ENCODE results near the gene RCAN1. TPM values are rescaled to one million over a fixed set of nuclear protein-coding genes. Genes with fewer than 3 reads are reported as not detected.
"Not testable (repeated sequence)": the region's sequence is repeated elsewhere in the genome, so short reads cannot be mapped to it uniquely, and the experiment has no call there.

Gene RCAN1
- total RNA-seq, 1 experiment from 2014 or later: 14.4 TPM

DNA sequence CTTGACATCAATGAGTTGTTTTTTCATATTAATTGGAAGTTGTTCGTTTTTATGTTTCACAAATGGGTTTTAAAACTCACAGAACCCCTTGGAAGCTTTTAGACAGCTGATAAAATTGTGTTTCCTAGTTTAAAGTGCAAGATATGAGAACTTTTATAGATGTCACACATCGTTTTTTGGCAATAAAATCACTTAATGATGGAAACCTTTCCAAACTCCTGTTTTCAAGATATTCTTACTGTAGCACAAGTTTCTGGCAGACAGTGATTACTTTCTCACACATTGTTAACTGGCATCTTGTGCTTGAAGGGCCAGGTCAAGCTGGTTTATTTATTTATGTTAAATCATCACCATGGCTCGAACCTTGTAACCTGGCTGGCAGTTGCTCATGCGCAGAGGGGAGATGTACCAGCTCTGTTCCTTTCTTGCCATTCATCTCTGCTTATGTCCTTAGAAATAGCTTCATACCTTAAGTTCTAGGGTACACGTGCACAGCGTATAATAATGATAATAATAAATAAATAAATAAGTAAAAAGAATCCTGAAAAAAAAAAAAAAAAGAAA, 10.2 kb upstream of the RCAN1 start:
- in situ Hi-C loops (cut with HindIII; ENCODE audit: low sequenced_read_pairs): no loop called here
- no peak for DNase-seq (ENCODE audit: low spot score)

- in situ Hi-C loops (cut with HindIII; ENCODE audit: low sequenced_read_pairs): no loop called here
- DNase-seq (ENCODE audit: low spot score): no peak
These were observed 8.6 kb upstream of the RCAN1 start for GRCh38 chr21:34623516-34623915.

DNA sequence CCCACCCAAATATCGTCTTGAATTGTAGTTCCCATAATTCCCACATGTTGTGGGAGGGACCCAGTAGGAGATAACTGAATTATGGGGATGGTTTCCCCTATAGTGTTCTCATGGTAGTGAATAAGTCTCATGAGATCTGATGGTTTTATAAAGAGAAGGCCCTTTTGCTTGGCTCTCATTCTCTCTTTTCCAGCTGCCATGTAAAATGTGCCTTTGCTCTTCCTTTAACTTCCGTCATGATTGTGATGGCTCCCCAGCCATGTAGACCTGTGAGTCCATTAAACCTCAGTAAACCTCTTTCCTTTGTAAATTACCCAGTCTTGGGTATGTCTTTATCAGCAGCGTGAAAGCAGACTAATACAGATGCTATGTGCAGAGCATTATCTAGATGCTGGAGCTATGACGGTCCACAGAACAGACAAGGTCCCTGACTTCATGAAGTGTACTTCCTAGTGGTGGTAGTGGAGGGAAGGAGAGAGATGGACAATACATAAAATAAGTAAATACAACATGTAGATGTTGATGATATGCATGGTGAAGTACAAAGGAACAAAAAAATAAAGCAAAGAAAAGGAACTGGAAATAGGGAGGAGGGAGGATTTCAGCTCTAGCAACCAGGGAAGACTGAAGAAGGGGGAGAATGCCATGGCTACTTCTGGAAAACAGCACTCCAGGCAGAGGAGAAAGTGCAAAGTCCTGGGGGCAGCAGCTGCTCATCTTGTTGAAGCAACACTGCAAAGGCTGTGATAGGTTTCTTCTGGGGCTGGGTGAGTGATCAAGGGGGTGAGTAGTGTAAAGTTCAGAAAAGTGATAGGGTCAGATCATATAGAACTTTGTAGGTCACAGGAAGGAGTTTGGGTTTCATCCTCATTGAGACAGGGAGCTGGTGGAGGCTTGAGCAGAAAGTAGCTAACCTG, 6.8 kb upstream of the RCAN1 start:
- in situ Hi-C loops (cut with HindIII; ENCODE audit: low sequenced_read_pairs): no loop called here
- DNase-seq (ENCODE audit: low spot score): no peak

GRCh38 chr21:34619841-34620665, 5.1 kb upstream of the RCAN1 start:
- in situ Hi-C loops (cut with HindIII; ENCODE audit: low sequenced_read_pairs): no loop called here
- no peak for DNase-seq (ENCODE audit: low spot score)

DNA sequence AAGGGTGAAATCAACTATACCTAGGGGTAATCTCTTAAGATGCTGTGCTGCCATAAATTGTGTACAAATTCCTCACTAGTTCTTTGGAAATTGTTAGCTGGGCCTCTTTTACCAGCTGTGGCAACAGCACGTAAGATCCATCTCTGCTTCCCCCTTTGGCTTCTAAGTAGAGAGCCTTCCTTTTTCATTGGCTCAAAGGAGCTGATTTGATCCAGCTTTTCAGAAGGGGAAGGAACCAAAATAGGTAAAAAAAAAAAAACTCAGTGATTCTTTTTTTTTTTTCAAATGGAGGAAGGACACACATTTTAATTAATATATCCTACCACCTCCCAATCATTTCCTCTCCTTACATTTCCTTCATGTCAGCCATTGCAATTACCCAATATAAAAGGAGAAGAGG, 4.0 kb upstream of the RCAN1 start:
- in situ Hi-C loops (cut with HindIII; ENCODE audit: low sequenced_read_pairs): no loop called here
- no peak for DNase-seq (ENCODE audit: low spot score)

DNA sequence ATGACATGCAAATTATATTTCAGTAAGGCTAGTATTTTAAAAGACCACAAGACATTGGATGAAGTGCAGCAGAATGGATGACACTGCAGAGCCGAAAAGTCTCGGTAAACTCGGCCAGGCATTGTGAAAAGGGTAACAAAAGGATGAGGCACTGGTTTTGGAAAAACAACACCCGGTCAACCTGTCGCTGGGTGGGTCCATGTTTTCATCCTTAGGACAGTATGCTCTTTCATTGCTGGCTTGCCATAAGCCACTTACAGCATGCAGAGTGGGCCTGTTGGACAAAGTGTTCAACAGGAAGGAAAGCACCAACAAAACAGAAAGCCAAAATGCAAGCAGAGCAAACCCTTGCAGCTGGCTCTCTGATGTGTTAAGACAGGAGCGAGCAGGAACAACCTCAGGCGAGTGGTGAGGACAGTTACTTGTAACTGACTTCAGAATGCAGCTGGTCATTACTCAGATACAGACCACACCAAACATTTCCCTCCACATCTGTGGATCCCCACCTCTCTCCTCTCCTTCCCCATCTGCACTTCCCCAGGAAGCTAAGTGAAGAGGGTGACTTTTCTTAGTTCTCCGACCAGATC, 2.9 kb upstream of the RCAN1 start:
- in situ Hi-C loops (cut with HindIII; ENCODE audit: low sequenced_read_pairs): no loop called here
- DNase-seq (ENCODE audit: low spot score): no peak

- in situ Hi-C loops (cut with HindIII; ENCODE audit: low sequenced_read_pairs): no loop called here
- DNase-seq (ENCODE audit: low spot score): no peak
These were observed 538 bp upstream of the RCAN1 start for GRCh38 chr21:34615487-34615814.

- in situ Hi-C loops (cut with HindIII; ENCODE audit: low sequenced_read_pairs): no loop called here
- DNase-seq (ENCODE audit: low spot score): no peak
These were observed 960 bp downstream of the RCAN1 start for GRCh38 chr21:34613679-34614627.

DNA sequence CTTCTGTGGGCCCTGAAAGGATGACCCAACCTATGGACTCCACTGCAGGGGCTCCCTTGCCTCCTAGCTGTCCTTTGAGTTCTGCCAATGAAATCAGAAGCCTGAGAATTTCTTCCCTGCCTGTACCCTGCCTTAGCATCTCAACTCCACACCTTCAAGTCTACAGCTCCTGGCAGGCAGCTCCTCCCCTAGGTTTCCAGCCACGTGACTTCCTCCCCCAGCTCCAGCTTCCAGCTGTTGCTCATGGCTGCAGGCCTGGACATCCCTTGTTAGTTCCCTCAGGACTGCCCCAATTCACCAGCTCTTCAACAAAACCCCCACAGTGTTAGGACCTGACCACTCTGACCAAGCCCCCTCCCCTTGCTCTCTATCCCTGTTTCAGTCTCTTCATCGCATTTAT, 2.4 kb downstream of the RCAN1 start:
- no peak for DNase-seq (ENCODE audit: low spot score)
- in situ Hi-C loops (cut with HindIII; ENCODE audit: low sequenced_read_pairs): no loop called here

DNA sequence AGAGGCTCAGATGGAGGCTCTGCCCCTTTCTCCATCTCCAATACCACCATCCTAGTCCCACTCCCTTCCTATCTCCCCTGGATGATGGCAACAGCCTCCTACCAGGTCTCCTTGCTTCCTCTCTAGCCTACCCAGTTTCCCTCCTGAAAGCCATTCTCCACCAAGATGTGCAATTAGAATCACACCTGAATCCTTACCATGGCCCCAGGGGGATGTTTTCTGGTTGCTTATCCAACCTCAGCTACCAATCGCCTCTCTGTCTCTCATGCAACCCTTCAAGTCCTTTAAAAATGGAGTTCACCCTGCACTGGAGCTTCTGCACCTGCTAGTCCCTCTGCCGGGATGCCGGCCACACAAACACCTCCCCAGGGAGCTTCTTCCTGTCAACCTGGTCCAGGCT, 2.9 kb downstream of the RCAN1 start:
- DNase-seq (ENCODE audit: low spot score): no peak
- in situ Hi-C loops (cut with HindIII; ENCODE audit: low sequenced_read_pairs): no loop called here

- in situ Hi-C loops (cut with HindIII; ENCODE audit: low sequenced_read_pairs): no loop called here
- no peak for DNase-seq (ENCODE audit: low spot score)
These were observed 3.4 kb downstream of the RCAN1 start for GRCh38 chr21:34611528-34611927.

DNA sequence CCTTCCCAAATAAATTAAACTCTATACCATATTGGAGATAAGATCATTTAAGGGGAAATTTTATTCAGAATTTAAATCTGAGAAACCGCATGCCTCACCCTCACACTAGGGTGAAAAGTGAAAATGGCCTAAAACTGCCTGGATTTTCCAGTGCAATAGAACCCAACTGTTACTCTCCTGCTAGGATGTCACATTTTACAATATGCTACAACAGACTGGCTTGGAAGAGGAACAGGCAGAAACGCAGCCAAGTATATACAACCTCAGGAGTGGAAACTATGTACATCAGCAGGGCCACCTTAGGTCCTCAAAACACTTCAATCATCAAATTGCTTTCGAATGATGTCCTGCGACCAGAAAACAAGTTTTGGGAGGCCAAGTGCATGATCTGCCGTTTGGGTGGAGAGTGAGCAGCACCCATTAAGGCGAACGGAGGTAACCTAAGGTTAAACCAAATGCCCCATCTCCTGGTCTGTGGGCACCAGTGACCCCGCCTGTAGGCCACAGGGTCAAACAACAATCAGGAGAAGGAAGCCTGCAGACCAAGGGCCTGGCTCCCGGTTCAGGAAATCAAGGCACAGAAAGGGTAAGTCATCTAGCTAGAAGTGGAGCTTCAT, 4.9 kb downstream of the RCAN1 start:
- in situ Hi-C loops (cut with HindIII; ENCODE audit: low sequenced_read_pairs): no loop called here
- DNase-seq (ENCODE audit: low spot score): peak; percentile 77

GRCh38 chr21:34609244-34609932, 5.5 kb downstream of the RCAN1 start:
- in situ Hi-C loops (cut with HindIII; ENCODE audit: low sequenced_read_pairs): no loop called here
- DNase-seq (ENCODE audit: low spot score): no peak

- DNase-seq (ENCODE audit: low spot score); in situ Hi-C loops (cut with HindIII; ENCODE audit: low sequenced_read_pairs): not testable (repeated sequence)
These were observed 7.5 kb downstream of the RCAN1 start for GRCh38 chr21:34607376-34607775.

DNA sequence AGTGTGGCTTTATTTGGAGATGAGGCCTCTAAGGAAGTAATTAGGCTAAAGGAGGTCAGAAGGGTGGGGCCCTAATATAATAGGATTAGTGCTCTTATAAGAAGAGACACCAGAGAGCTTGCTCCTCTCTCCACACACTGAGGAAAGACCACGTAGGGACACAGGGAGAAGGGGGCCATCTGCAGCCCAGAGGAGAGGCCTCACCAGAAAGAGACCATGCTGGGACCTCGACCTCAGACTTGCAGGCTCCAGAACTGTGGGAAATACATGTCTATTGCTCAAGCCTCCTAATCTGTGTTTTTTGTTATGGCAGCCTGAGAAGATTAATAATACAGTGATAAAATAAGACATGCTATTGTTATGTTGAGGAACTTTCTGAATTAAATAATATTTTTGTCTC, 8.3 kb downstream of the RCAN1 start:
- DNase-seq (ENCODE audit: low spot score): no peak
- in situ Hi-C loops (cut with HindIII; ENCODE audit: low sequenced_read_pairs): no loop called here

GRCh38 chr21:34606051-34606450, 8.9 kb downstream of the RCAN1 start:
- in situ Hi-C loops (cut with HindIII; ENCODE audit: low sequenced_read_pairs): no loop called here

DNA sequence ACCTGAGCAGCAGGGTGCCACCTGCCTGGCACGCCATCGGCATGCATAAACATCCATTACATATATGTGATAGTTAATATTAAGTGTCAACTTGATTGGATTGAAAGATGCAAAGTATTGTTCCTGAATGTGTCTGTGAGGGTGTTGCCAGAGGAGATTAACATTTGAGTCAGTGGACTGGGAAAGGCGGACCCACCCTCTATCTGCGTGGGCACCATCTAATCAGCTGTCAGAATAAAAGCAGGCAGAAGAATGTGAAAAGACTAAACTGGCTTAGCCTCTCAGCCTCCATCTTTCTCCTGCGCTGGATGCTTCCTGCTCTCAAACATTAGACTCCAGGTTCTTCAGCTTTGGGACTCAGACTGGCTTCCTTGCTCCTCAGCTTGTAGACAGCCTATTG, 10.0 kb downstream of the RCAN1 start:
- DNase-seq (ENCODE audit: low spot score); in situ Hi-C loops (cut with HindIII; ENCODE audit: low sequenced_read_pairs): not testable (repeated sequence)

More at GRCh38 chr21:34606051-34606450, 8.9 kb downstream of the RCAN1 start:
- no peak for DNase-seq (ENCODE audit: low spot score)

GRCh38 chr21:34604556-34604955, 10.4 kb downstream of the RCAN1 start:
- no peak for DNase-seq (ENCODE audit: low spot score)
- in situ Hi-C loops (cut with HindIII; ENCODE audit: low sequenced_read_pairs): no loop called here
